ENCODE results near the gene RILPL2.
"Not testable (repeated sequence)": the region's sequence is repeated elsewhere in the genome, so short reads cannot be mapped to it uniquely, and the experiment has no call there.

The RILPL2 gene

GRCh38 chr12:123379391-123379790, 57.1 kb downstream of the RILPL2 start:
- no peak for FAIRE-seq

GRCh38 chr12:123372415-123372814, 64.1 kb downstream of the RILPL2 start:
- FAIRE-seq, result not testable (repeated sequence)

GRCh38 chr12:123371667-123372368, 64.7 kb downstream of the RILPL2 start:
- FAIRE-seq, result not testable (repeated sequence)

GRCh38 chr12:123369229-123369628, 67.3 kb downstream of the RILPL2 start:
- no peak for FAIRE-seq

- FAIRE-seq, result not testable (repeated sequence)
Measured at GRCh38 chr12:123368431-123368830, 68.1 kb downstream of the RILPL2 start.

- no peak for FAIRE-seq
Measured at GRCh38 chr12:123367511-123367910, 69.0 kb downstream of the RILPL2 start.
